ENCODE data around the gene FAM221A.
"Not testable (repeated sequence)": the region's sequence is repeated elsewhere in the genome, so short reads cannot be mapped to it uniquely, and the experiment has no call there.

The FAM221A gene

DNA sequence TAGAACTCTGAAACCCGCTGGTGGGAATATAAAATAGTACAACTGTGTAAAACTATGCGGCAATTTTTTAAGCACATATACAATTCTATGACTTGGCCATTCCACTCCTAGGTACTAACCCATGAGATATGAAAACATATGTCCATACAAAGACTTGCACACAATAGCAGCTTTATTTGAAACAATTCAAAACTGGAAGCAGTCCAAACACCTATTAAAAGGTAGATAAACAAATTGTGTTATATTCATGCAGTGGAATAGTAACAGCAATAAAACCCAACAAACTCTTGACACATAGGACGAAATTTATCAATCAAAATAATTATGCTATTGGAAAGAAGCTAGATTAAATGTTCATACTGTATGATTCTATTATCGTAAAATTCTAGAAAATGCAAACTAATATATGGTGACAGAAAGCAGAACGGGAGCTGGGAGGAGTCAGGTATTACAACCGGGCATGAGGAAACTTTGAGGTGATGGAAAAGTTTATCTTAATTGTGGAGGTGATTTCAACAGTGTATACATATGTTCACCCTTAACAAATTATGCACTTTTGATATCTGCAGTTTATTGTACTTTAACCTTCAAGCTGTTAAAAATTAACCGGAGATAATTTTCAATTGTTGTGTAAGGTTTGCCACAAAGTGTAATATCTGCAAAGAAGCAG, 29.2 kb downstream of the FAM221A start:
- DNase-seq = no peak

- no peak for DNase-seq
Measured at GRCh38 chr7:23710000-23710399, 30.0 kb downstream of the FAM221A start, which contains the start of gene STK31. TSS of gene STK31 (plus strand) at chr7:23710219. CDS start at chr7:23710286, 67 bp downstream.

GRCh38 chr7:23712368-23713284, 32.6 kb downstream of the FAM221A start:
- DNase-seq = no peak

DNA sequence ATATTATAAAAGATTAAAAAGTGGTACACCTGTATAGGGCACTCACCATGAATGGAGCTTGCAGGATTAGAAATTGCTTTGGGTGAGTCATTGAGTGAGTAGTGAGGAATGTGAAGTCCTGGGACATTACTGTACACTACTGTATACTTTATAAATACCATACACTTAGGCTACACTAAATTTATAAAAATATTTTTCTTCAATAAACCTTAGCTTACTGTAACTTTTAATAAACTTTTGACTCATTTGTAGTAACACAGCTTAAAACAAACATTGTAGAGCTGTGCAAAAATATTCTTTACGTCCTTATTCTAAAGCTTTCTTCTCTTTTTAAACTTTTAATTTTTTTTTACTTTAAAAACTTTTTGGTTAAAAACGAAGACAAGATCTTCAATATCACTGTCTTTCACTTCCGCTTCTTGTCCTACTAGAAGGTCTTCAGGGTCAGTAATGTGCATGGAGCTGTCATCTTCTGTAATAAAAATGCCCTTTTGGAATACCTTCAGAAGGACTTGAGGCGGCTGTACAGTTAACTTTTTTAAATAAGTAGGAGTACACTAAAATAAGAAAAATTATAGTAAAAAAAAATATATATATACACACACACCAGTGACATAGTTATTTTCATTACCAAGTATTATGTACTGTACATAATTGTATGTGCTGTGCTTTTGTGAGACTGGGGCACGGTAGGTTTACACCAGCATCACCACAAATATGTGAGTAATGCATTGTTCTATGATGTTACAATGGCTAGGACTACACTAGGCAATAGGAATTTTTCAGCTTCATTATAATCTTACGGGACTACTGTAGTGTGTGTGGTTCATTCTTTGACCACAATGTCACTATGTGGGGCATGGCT, 33.5 kb downstream of the FAM221A start:
- DNase-seq = no peak

DNA sequence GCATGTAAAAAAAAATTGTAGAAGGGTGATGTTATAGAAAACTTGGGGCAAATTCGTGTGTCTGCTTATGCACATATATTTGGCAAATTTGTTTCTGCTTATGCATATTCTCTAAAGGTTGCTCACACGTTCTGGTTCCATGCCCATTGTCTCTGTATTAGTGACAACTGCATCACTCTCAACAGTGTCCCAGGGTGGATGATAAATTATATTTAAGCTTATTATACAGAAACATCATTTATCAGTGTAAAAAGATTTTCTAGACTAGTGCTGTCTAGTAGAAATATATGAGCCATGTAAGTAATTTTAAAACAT, 34.1 kb downstream of the FAM221A start:
- DNase-seq = no peak

DNA sequence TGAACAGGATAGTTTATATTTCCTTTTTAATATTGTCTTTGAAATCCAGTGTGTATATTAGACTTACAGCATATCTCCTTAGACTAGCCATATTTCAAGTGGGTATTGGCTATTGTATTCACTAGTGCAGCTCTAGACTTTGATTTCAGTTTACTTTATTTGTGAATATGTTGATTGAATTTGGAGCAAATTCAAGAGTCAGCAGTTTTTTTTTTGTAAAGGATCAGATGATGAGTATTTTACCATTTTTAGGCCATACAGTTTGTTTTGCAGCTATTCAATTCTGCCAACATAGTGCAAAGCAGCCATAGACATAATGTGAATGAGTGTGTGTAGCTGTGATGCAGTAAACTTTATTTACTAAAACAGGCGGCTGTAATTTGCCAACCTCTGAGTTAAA, 34.6 kb downstream of the FAM221A start:
- DNase-seq = no peak

GRCh38 chr7:23715099-23715498, 35.1 kb downstream of the FAM221A start:
- DNase-seq = no peak

DNA sequence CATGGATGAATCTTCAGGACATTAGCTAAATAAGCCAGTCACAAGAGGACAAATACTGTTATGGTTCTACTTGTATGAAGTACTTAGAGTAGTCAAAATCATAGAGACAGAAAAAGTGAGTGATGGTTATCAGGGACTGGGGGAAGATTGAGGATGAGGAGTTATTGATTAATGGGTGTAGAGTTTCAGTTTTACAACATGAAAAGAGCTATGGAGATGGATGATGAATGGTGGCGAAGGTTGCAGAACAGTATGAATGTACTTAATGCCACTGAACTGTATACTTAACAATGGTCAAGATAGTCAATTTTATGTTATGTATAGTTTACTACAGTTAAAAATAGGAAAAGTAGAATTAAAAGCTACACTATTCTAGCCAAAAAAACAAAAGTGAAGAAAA, 37.8 kb downstream of the FAM221A start:
- no peak for DNase-seq

DNA sequence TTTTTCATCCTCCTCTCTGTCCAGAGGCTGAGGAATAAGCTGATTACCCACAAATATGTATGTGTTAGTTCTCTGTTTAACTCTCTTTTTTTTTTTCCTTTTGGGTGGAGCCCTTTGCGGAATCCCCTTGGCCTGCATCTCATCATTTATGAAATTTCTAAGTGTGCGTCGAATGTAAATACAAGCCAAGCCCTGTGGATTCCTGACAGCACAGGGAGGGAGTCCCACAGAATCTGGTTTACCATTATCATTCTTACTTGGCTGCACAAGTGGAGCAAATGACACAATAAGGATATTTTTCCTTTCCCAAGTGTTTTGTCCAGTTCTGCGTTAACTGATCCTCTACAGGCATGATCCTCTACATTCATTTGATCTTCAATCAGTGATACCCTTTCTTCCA, 41.5 kb downstream of the FAM221A start:
- DNase-seq = no peak

- DNase-seq = not testable (repeated sequence)
Measured at GRCh38 chr7:23722587-23723216, 42.7 kb downstream of the FAM221A start.

- not testable (repeated sequence) for DNase-seq
Measured at GRCh38 chr7:23724113-23724512, 44.1 kb downstream of the FAM221A start.

DNA sequence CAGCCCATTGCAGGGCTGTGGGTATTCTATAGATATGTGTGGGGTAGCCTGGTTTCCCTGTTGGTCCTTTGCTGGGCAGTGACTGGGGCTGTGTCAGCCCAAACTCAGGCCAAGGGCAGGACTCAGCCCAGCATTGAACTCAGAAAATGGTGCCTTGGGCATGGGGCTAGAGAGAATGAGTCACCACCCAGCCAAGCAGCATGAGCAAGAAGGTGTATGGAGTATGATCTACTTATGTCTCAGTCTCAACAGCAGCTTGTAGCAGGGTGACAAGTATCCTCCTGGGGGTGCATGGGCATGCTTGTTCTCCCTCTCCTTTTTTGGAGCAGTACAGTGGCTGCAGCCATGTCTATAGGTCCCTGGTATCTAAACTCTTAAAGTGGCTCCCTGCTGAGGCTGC, 62.1 kb downstream of the FAM221A start:
- DNase-seq = no peak

DNA sequence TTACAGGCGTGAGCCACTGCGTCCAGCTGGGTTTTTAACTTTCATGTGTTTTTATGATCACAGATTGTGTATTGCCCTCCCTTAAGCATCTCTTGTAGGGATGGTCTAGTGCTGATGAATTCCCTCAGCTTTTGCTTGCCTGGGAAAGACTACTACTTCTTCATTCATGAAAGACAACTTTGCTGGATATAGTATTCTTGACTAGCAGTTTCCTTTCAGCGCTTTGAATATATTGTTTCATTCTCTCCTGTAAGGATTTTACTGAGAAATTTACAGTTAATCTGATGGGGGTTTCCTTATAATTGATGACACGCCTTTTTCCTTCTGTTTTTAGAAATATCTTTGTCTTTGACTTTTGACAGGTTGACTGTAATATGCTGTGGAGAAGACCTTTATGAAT, 63.2 kb downstream of the FAM221A start:
- no peak for DNase-seq

- DNase-seq = no peak
Measured at GRCh38 chr7:23746629-23747028, 66.6 kb downstream of the FAM221A start.

GRCh38 chr7:23751852-23752251, 71.9 kb downstream of the FAM221A start:
- no peak for DNase-seq

Measured in right hindlimb (tissue), 1 donor.